Right atrium auricular region (tissue), 2 donors: Measurements from ENCODE around the gene XPNPEP2. TPM values are rescaled to one million over a fixed set of nuclear protein-coding genes. Genes with fewer than 3 reads are reported as not detected.
A peak's percentile ranks its signal among the peaks of the same experiment; 100 is the strongest.

ENCODE experiments used
- DNase-seq: peaks from one replicate; pipeline ENCODE4 v3.0.0-alpha.2; 2019; ENCODE audit warnings: low spot score
- H3K27ac ChIP-seq, 2 donors: fragments of 200-600 bp; sonication (generic); 1 replicate in 1 of 2; 2 replicates in 1 of 2; pipeline ENCODE4 v1.5.1; 2016 to 2019
- H3K27me3 ChIP-seq, 2 donors: fragments of 200-600 bp; sonication (generic); one replicate each; pipeline versions ENCODE4 v1.5.1 to v1.6.0; 2017 to 2019
- H3K36me3 ChIP-seq: fragments of 200-600 bp; sonication (generic); one replicate; pipeline ENCODE4 v1.5.1; 2016
- H3K4me1 ChIP-seq, 2 donors: fragments of 200-600 bp; sonication (generic); one replicate each; pipeline versions ENCODE4 v1.5.1 to v1.6.0; 2017 to 2019
- H3K4me3 ChIP-seq, 2 donors: fragments of 200-600 bp; sonication (generic); 1 replicate in 1 of 2; 2 replicates in 1 of 2; pipeline ENCODE4 v1.5.1; 2017 to 2019; ENCODE audit warnings: mild to moderate bottlenecking in 1 of 2, moderate library complexity in 1 of 2
- H3K9me3 ChIP-seq, 2 donors: fragments of 200-600 bp; sonication (generic); one replicate each; pipeline ENCODE4 v1.5.1; 2019
- total RNA-seq, 2 donors: library from RNA; depleted of rRNA; stranded (reverse); fragments of >200 nt; gene quantifications; one replicate each; pipeline ENCODE4 v1.1.0, GENCODE V29; 2016
- TF ChIP-seq, protein P1 (sequence below), 2 donors: fragments of 200-600 bp; sonication (generic); IDR thresholded peaks; one replicate each; pipeline ENCODE4 v1.5.1; 2019; ENCODE audit warnings: antibody characterized with exemption in 2 of 2

Gene XPNPEP2
- total RNA-seq, 2 donors from 2014 or later: 2.0 to 3.5 TPM

GRCh38 chrX:129779086-129779672 lies 40.4 kb downstream of the XPNPEP2 start:
- DNase-seq: no peak
- no peak overlapping the region for H3K27ac ChIP-seq
- no peak overlapping the region for H3K4me3 ChIP-seq

DNA sequence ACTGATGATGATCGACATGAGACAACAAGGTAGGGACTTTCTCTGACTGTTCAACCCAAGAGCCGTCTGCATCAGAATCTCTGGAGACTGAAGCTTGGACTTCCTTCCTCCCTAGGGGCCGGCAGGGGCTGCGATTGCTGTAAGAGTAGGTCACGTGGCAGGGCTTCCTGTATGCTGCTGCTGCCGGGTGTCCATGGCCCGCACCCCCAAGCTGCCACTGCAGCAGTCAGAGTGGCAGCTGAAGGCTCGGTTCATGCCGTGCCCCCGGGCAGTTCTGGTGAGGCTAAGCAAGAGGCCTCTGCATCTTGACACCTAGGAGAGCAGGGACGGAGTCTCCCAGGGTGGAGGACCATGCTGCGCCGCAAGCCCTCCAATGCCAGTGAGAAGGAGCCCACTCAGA lies 41.0 kb downstream of the XPNPEP2 start, which contains the start of gene SASH3:
Gene SASH3 (plus strand): TSS at position 203 of the 400 bp plus-strand sequence. CDS start 149 bp downstream, at position 352.
- Histone ChIP-seq H3K27ac (no peak within 1 kb of the TSS), H3K4me3 (peak within 1 kb of the TSS in 1 of 2 donors; percentile 6), H3K27me3 (no peaks in the 10 kb centered on the region), H3K9me3 (no peaks in the 10 kb centered on the region), H3K4me1 (no peaks in the 10 kb centered on the region), H3K36me3 (no peaks in the 10 kb centered on the region)
- no peak for DNase-seq
- TF ChIP-seq, protein P1, sequence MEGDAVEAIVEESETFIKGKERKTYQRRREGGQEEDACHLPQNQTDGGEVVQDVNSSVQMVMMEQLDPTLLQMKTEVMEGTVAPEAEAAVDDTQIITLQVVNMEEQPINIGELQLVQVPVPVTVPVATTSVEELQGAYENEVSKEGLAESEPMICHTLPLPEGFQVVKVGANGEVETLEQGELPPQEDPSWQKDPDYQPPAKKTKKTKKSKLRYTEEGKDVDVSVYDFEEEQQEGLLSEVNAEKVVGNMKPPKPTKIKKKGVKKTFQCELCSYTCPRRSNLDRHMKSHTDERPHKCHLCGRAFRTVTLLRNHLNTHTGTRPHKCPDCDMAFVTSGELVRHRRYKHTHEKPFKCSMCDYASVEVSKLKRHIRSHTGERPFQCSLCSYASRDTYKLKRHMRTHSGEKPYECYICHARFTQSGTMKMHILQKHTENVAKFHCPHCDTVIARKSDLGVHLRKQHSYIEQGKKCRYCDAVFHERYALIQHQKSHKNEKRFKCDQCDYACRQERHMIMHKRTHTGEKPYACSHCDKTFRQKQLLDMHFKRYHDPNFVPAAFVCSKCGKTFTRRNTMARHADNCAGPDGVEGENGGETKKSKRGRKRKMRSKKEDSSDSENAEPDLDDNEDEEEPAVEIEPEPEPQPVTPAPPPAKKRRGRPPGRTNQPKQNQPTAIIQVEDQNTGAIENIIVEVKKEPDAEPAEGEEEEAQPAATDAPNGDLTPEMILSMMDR (IDR thresholded peaks at IDR 0.05): no peak

More at GRCh38 chrX:129779086-129779672, 40.4 kb downstream of the XPNPEP2 start:
- Histone ChIP-seq H3K9me3 (no peaks in the 10 kb centered on the region), H3K36me3 (no peaks in the 10 kb centered on the region), H3K4me1 (no peaks in the 10 kb centered on the region), H3K27me3 (no peaks in the 10 kb centered on the region)
- TF ChIP-seq, protein P1 (IDR thresholded peaks at IDR 0.05): no peak

DNA sequence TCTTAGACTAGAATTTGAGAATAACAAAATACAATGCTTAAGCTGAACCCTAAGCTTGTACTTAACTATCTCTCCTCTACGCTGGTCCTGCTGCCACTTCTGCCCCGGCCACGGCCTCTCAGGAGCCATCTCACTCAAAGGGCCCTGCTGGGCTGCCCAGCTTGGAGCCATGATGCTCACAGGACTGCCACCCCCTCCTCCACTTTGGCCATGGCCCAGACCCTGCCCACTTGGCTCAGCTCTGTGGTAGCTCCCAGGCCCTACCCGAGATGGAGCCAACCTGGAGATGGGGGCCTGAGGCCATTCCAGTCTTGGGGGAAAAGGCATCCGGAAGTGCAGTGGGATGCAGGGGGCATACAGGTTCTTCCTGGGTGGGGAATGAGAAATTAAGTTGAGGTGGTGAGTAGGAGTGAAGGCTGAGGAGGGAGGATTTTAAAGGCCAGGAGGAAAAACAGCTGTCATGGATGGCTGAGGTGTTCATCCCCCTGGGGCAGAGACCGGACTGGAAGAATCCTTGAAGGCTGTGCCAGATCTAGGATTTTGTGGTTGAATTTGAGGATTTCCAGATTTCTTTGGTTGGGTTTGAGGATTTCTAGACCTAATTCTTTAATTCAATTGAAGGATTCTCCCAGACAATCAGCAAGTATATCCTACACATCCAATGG lies 41.8 kb downstream of the XPNPEP2 start:
- TF ChIP-seq, protein P1 (IDR thresholded peaks at IDR 0.05): no peak
- no peak for DNase-seq
- Histone ChIP-seq H3K9me3 (no peaks in the 10 kb centered on the region), H3K36me3 (no peaks in the 10 kb centered on the region), H3K27ac (no peak overlapping the region), H3K4me3 (peak overlapping the region in 1 of 2 donors; percentile 6), H3K27me3 (no peaks in the 10 kb centered on the region), H3K4me1 (no peaks in the 10 kb centered on the region)

GRCh38 chrX:129781134-129781672 lies 42.4 kb downstream of the XPNPEP2 start:
- Histone ChIP-seq H3K4me1 (no peaks in the 10 kb centered on the region), H3K9me3 (no peaks in the 10 kb centered on the region), H3K27ac (no peak overlapping the region), H3K4me3 (peak overlapping the region in 1 of 2 donors; percentile 6), H3K27me3 (no peaks in the 10 kb centered on the region), H3K36me3 (no peaks in the 10 kb centered on the region)
- TF ChIP-seq, protein P1 (IDR thresholded peaks at IDR 0.05): no peak
- DNase-seq: no peak

GRCh38 chrX:129781680-129782495 lies 43.1 kb downstream of the XPNPEP2 start:
- H3K36me3 ChIP-seq: no peaks in the 10 kb centered on the region

More at GRCh38 chrX:129781680-129782495, 43.1 kb downstream of the XPNPEP2 start:
- H3K27ac ChIP-seq: no peak overlapping the region
- TF ChIP-seq, protein P1 (IDR thresholded peaks at IDR 0.05): no peak
- H3K4me3 ChIP-seq: no peak overlapping the region
- H3K27me3 ChIP-seq: no peaks in the 10 kb centered on the region
- no peaks in the 10 kb centered on the region for H3K9me3 ChIP-seq
- H3K4me1 ChIP-seq: no peaks in the 10 kb centered on the region
- no peak for DNase-seq
